A673 (cell line): ENCODE data around the gene LSM10.

Source experiments
- EZH2 ChIP-seq: fragments of 200-600 bp; sonication (generic); IDR thresholded peaks from 2 replicates; pipeline ENCODE4 v1.6.1; 2017; ENCODE audit warnings: borderline replicate concordance, low read depth, mild to moderate bottlenecking, mixed read lengths, antibody characterized with exemption, low read length; ENCODE audit not compliant: poor library complexity, severe bottlenecking
- TF ChIP-seq, protein P1 (sequence below): fragments of 300-800, 200-600 bp; sonication (generic); conservative IDR thresholded peaks from 2 replicates; pipeline ENCODE4 v1.5.1; 2017; ENCODE audit warnings: low read depth, mild to moderate bottlenecking, antibody characterized with exemption, low read length, moderate library complexity, mixed read lengths

GRCh38 chr1:36440646-36441045, 42.9 kb upstream of the LSM10 start:
- TF ChIP-seq, protein P1, sequence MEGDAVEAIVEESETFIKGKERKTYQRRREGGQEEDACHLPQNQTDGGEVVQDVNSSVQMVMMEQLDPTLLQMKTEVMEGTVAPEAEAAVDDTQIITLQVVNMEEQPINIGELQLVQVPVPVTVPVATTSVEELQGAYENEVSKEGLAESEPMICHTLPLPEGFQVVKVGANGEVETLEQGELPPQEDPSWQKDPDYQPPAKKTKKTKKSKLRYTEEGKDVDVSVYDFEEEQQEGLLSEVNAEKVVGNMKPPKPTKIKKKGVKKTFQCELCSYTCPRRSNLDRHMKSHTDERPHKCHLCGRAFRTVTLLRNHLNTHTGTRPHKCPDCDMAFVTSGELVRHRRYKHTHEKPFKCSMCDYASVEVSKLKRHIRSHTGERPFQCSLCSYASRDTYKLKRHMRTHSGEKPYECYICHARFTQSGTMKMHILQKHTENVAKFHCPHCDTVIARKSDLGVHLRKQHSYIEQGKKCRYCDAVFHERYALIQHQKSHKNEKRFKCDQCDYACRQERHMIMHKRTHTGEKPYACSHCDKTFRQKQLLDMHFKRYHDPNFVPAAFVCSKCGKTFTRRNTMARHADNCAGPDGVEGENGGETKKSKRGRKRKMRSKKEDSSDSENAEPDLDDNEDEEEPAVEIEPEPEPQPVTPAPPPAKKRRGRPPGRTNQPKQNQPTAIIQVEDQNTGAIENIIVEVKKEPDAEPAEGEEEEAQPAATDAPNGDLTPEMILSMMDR = no peak
- no peak for TF ChIP-seq EZH2
